Progenitor cell of endocrine pancreas (in vitro differentiated cells): ENCODE measurements around the gene STIM1. TPM values are rescaled to one million over a fixed set of nuclear protein-coding genes. Genes with fewer than 3 reads are reported as not detected.

ENCODE experiments used
- DNase-seq: peaks from one replicate; pipeline ENCODE4 v3.0.0; 2021; ENCODE audit warnings: low spot score; ENCODE audit not compliant: unreplicated experiment
- H3K27ac Mint-ChIP-seq: 2 replicates; pipeline ENCODE4 v1.8.0; 2021; ENCODE audit warnings: mild to moderate bottlenecking, moderate library complexity, mixed read lengths
- H3K27me3 Mint-ChIP-seq: 2 replicates; pipeline ENCODE4 v1.8.0; 2021; ENCODE audit warnings: mixed read lengths
- H3K36me3 Mint-ChIP-seq: 2 replicates; pipeline ENCODE4 v1.8.0; 2022; ENCODE audit warnings: mixed read lengths; ENCODE audit not compliant: insufficient read depth
- H3K4me1 Mint-ChIP-seq: 2 replicates; pipeline ENCODE4 v1.8.0; 2021; ENCODE audit warnings: low read depth, mixed read lengths
- H3K4me3 Mint-ChIP-seq: 2 replicates; pipeline ENCODE4 v1.8.0; 2021; ENCODE audit warnings: low read depth, mild to moderate bottlenecking, moderate library complexity, mixed read lengths
- H3K9me3 Mint-ChIP-seq: 2 replicates; pipeline ENCODE4 v1.8.0; 2021; ENCODE audit warnings: low read depth, mixed read lengths
- CTCF ChIP-seq: fragments of 200-600 bp; sonication (generic); IDR thresholded peaks from one replicate; pipeline ENCODE4 v1.5.0; 2021; ENCODE audit warnings: antibody characterized with exemption, mild to moderate bottlenecking; ENCODE audit not compliant: unreplicated experiment
- total RNA-seq: library from RNA; stranded (reverse); gene quantifications from 2 replicates; pipeline ENCODE4 v1.2.1, GENCODE V29; 2021

Gene STIM1
- total RNA-seq, 1 donor from 2014 or later, result 27.2 TPM

GRCh38 chr11:4054643-4055042 is 199.2 kb downstream of the STIM1 start:
- TF ChIP-seq CTCF, result no peak
- H3K27ac Mint-ChIP-seq, result no peak overlapping the region
- no peaks in the 10 kb centered on the region for H3K27me3 Mint-ChIP-seq

GRCh38 chr11:4059424-4059823 is 204.0 kb downstream of the STIM1 start:
- Mint-ChIP-seq H3K27ac (no peak overlapping the region), H3K4me3 (no peak overlapping the region), H3K9me3 (no peaks in the 10 kb centered on the region), H3K36me3 (peaks cover 3% of the 10 kb centered on the region), H3K4me1 (no peaks in the 10 kb centered on the region), H3K27me3 (no peaks in the 10 kb centered on the region)
- TF ChIP-seq CTCF, result no peak
- no peak for DNase-seq

More at GRCh38 chr11:4054643-4055042, 199.2 kb downstream of the STIM1 start:
- H3K4me1 Mint-ChIP-seq, result no peaks in the 10 kb centered on the region
- no peak overlapping the region for H3K4me3 Mint-ChIP-seq
- DNase-seq, result no peak
- H3K9me3 Mint-ChIP-seq, result no peaks in the 10 kb centered on the region
- peaks cover 10% of the 10 kb centered on the region for H3K36me3 Mint-ChIP-seq

- no peaks in the 10 kb centered on the region for H3K9me3 Mint-ChIP-seq
- no peak overlapping the region for H3K27ac Mint-ChIP-seq
- no peaks in the 10 kb centered on the region for H3K27me3 Mint-ChIP-seq
- no peak for DNase-seq
- no peaks in the 10 kb centered on the region for H3K4me1 Mint-ChIP-seq
- TF ChIP-seq CTCF, result no peak
- peaks cover 3% of the 10 kb centered on the region for H3K36me3 Mint-ChIP-seq
- H3K4me3 Mint-ChIP-seq, result no peak overlapping the region
Observed at GRCh38 chr11:4060182-4060923, 204.9 kb downstream of the STIM1 start.

GRCh38 chr11:4061700-4062099 is 206.2 kb downstream of the STIM1 start:
- no peak for DNase-seq
- peaks cover 3% of the 10 kb centered on the region for H3K36me3 Mint-ChIP-seq
- H3K27me3 Mint-ChIP-seq, result no peaks in the 10 kb centered on the region
- TF ChIP-seq CTCF, result no peak
- H3K4me3 Mint-ChIP-seq, result no peak overlapping the region
- no peaks in the 10 kb centered on the region for H3K9me3 Mint-ChIP-seq
- no peak overlapping the region for H3K27ac Mint-ChIP-seq
- H3K4me1 Mint-ChIP-seq, result no peaks in the 10 kb centered on the region

- H3K36me3 Mint-ChIP-seq, result peaks cover 2% of the 10 kb centered on the region
- no peaks in the 10 kb centered on the region for H3K27me3 Mint-ChIP-seq
- H3K9me3 Mint-ChIP-seq, result no peaks in the 10 kb centered on the region
- no peak for TF ChIP-seq CTCF
- DNase-seq, result no peak
- H3K4me1 Mint-ChIP-seq, result no peaks in the 10 kb centered on the region
- H3K27ac Mint-ChIP-seq, result no peak overlapping the region
- no peak overlapping the region for H3K4me3 Mint-ChIP-seq
Observed at GRCh38 chr11:4063348-4063747, 207.9 kb downstream of the STIM1 start.
